Muscle layer of colon (tissue), 2 donors: Measurements from ENCODE around the gene PRDX5.
A peak's percentile ranks its signal among the peaks of the same experiment; 100 is the strongest.

Experiments used
- H3K27ac ChIP-seq: one replicate; pipeline ENCODE4 v1.7.0; 2013; ENCODE audit warnings: low read depth, mild to moderate bottlenecking, low read length, moderate library complexity
- H3K27me3 ChIP-seq, 2 donors: one replicate each; pipeline ENCODE4 v1.7.0; 2013; ENCODE audit warnings: low read length in 2 of 2, mild to moderate bottlenecking in 2 of 2; ENCODE audit not compliant: insufficient read depth in 2 of 2, control insufficient read depth in 1 of 2
- H3K36me3 ChIP-seq: one replicate; pipeline ENCODE4 v1.7.0; 2013; ENCODE audit warnings: mild to moderate bottlenecking, low read length; ENCODE audit not compliant: insufficient read depth
- H3K4me1 ChIP-seq: one replicate; pipeline ENCODE4 v1.7.0; 2013; ENCODE audit warnings: mild to moderate bottlenecking, low read length; ENCODE audit not compliant: insufficient read depth
- H3K4me3 ChIP-seq, 2 donors: one replicate each; pipeline ENCODE4 v1.7.0; 2013; ENCODE audit warnings: low read length in 2 of 2, low read depth in 1 of 2, mild to moderate bottlenecking in 1 of 2, moderate library complexity in 1 of 2
- H3K9ac ChIP-seq: one replicate; pipeline ENCODE4 v1.7.0; 2013; ENCODE audit warnings: low read length
- H3K9me3 ChIP-seq: one replicate; pipeline ENCODE4 v1.7.0; 2013; ENCODE audit warnings: mild to moderate bottlenecking, low read length
- donor health status: abdominal sarcoma.
- donor health status: Adenocarcinoma of cecum.

PRDX5 gene

GRCh38 chr11:64338716-64339115, 20.8 kb downstream of the PRDX5 start:
- Histone ChIP-seq H3K27me3 (no peaks in the 10 kb centered on the region), H3K27ac (no peak overlapping the region), H3K4me3 (no peak overlapping the region), H3K9me3 (no peaks in the 10 kb centered on the region), H3K4me1 (peaks cover 12% of the 10 kb centered on the region), H3K36me3 (no peaks in the 10 kb centered on the region), H3K9ac (no peak overlapping the region)

DNA sequence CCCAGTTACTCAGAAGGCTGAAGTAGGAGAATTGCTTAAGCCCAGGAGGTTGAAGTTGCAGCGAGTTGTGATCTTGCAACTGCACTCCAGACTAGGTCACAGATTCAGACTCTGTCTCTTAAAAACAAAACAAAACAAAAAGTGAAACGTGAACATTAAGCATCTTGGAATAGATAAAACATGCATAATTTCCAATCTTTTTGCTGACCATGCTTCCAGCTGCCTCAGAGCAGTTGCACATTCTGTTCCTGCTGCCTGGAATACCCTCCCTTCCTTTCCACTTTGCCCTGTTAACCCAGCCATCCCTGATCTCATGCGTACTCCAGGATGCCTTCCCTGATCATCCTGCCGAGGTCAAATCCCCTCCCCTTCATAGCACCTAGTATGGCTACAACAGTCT, 21.4 kb downstream of the PRDX5 start:
- no peak overlapping the region for H3K27ac ChIP-seq
- no peak overlapping the region for H3K9ac ChIP-seq
- no peaks in the 10 kb centered on the region for H3K36me3 ChIP-seq
- no peak overlapping the region for H3K4me3 ChIP-seq
- H3K9me3 ChIP-seq = no peaks in the 10 kb centered on the region
- H3K27me3 ChIP-seq = no peaks in the 10 kb centered on the region
- H3K4me1 ChIP-seq = peaks cover 12% of the 10 kb centered on the region

DNA sequence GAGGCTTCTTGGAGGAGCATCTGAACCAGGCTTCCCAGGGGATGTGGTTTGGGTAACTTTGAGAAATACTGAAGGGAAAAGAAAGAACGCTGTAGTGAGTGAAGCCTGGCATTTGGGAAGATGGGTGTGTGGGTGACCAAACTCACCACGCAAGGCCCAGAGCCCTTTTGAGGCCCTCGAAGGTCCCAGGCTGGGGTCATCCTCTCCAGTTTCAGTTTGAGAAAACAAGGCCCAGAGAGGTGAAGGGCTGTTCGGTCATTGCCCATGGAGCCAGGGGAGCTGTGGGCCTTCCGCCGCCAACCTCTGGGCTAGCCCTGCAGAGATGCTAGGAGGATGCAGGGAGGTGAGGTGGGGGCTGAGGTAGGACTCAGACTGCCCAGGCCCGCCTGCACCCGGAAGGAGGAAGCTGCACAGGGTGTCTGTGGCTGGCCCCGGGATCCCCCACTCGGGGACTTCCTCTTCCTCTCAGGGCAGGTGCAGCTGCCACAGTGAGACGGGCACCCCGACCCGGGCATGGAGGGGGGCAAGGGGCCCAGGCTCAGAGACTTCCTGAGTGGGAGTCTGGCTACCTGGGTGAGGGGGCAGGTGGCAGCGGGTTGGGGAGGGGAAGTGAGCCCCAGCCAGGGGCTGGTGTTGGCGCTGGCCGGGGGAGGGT, 22.0 kb downstream of the PRDX5 start, which contains the start of gene CCDC88B:
Gene CCDC88B, plus strand, starts transcription at position 451 of the 655 bp plus-strand sequence. Its CDS starts 63 bp downstream, at position 514.
- Histone ChIP-seq H3K27ac (no peak within 1 kb of the TSS), H3K9me3 (no peaks in the 10 kb centered on the region), H3K4me1 (peaks cover 12% of the 10 kb centered on the region), H3K9ac (no peak within 1 kb of the TSS), H3K36me3 (no peaks in the 10 kb centered on the region), H3K4me3 (no peak within 1 kb of the TSS), H3K27me3 (no peaks in the 10 kb centered on the region)

- Histone ChIP-seq H3K27ac (no peak overlapping the region), H3K36me3 (no peaks in the 10 kb centered on the region), H3K27me3 (no peaks in the 10 kb centered on the region), H3K9ac (no peak overlapping the region), H3K4me3 (no peak overlapping the region), H3K4me1 (peaks cover 12% of the 10 kb centered on the region), H3K9me3 (no peaks in the 10 kb centered on the region)
Observed at GRCh38 chr11:64340671-64341335, 22.9 kb downstream of the PRDX5 start.

DNA sequence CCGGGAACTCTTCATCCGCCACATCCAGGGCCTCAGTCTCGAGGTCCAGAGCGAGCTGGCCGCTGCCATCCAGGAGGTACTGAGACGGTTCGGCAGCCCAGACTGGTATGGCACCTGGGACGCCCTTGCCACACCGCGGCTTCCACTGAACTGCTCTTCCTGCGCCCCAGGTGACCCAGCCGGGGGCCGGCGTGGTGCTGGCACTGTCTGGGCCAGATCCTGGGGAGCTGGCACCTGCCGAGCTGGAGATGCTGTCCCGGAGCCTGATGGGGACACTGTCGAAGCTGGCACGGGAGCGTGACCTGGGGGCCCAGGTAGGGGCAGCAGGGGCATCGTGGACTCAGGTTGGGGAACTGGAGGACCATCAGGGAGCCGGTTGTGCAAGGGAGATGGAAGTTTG, 23.5 kb downstream of the PRDX5 start:
- H3K27me3 ChIP-seq = no peaks in the 10 kb centered on the region
- no peak overlapping the region for H3K27ac ChIP-seq
- no peak overlapping the region for H3K9ac ChIP-seq
- H3K4me3 ChIP-seq = no peak overlapping the region
- H3K9me3 ChIP-seq = no peaks in the 10 kb centered on the region
- H3K36me3 ChIP-seq = no peaks in the 10 kb centered on the region
- H3K4me1 ChIP-seq = peaks cover 12% of the 10 kb centered on the region

GRCh38 chr11:64341851-64342791, 24.2 kb downstream of the PRDX5 start:
- Histone ChIP-seq H3K9me3 (no peaks in the 10 kb centered on the region), H3K27me3 (no peaks in the 10 kb centered on the region), H3K9ac (peak overlapping the region; percentile 49), H3K4me1 (peaks cover 12% of the 10 kb centered on the region), H3K27ac (peak overlapping the region; percentile 72), H3K4me3 (peak overlapping the region; percentile 20 to 38), H3K36me3 (no peaks in the 10 kb centered on the region)

GRCh38 chr11:64342869-64343745, 25.2 kb downstream of the PRDX5 start:
- no peaks in the 10 kb centered on the region for H3K9me3 ChIP-seq
- H3K36me3 ChIP-seq = no peaks in the 10 kb centered on the region
- peaks cover 12% of the 10 kb centered on the region for H3K4me1 ChIP-seq
- H3K27me3 ChIP-seq = no peaks in the 10 kb centered on the region
- H3K9ac ChIP-seq = no peak overlapping the region
- H3K4me3 ChIP-seq = no peak overlapping the region
- H3K27ac ChIP-seq = no peak overlapping the region

DNA sequence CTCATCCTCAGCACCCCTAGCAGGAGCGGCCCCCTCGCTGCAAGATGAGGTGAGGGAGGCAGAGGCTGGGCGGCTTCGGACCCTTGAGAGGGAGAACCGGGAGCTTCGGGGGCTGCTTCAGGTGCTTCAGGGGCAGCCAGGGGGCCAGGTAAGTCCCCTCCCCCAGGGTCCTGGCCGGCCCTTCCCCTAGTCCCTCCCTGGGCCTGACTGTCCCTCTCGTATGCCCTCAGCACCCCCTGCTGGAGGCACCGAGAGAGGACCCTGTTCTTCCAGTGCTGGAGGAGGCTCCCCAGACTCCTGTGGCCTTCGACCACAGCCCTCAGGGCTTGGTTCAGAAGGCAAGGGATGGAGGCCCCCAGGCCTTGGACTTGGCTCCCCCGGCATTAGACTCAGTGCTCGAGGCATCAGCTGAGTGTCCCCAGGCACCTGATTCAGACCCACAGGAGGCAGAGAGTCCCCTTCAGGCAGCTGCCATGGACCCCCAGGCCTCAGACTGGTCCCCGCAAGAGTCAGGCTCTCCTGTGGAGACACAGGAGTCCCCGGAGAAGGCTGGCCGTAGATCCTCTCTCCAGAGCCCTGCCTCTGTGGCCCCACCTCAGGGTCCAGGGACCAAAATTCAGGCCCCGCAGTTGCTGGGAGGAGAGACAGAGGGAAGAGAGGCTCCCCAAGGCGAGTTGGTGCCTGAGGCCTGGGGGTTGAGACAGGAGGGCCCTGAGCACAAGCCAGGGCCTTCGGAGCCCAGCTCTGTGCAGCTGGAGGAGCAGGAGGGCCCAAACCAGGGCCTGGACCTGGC, 26.0 kb downstream of the PRDX5 start:
- H3K27me3 ChIP-seq = no peaks in the 10 kb centered on the region
- no peaks in the 10 kb centered on the region for H3K36me3 ChIP-seq
- H3K4me1 ChIP-seq = peaks cover 12% of the 10 kb centered on the region
- no peak overlapping the region for H3K4me3 ChIP-seq
- H3K27ac ChIP-seq = no peak overlapping the region
- H3K9ac ChIP-seq = no peak overlapping the region
- H3K9me3 ChIP-seq = no peaks in the 10 kb centered on the region

DNA sequence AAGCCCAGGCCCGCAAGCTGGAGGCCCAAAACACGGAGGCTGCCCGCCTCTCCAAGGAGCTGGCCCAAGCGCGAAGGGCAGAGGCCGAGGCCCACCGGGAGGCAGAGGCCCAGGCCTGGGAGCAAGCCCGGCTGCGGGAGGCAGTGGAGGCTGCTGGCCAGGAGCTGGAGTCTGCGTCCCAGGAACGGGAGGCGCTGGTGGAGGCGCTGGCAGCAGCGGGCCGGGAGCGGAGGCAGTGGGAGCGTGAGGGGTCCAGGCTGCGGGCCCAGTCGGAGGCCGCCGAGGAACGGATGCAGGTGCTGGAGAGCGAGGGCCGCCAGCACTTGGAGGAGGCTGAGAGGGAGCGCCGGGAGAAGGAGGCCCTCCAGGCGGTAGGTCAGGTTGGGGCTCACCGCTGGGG, 26.9 kb downstream of the PRDX5 start:
- Histone ChIP-seq H3K9ac (no peak overlapping the region), H3K36me3 (no peaks in the 10 kb centered on the region), H3K27ac (no peak overlapping the region), H3K27me3 (no peaks in the 10 kb centered on the region), H3K4me3 (no peak overlapping the region), H3K4me1 (peaks cover 12% of the 10 kb centered on the region), H3K9me3 (no peaks in the 10 kb centered on the region)

DNA sequence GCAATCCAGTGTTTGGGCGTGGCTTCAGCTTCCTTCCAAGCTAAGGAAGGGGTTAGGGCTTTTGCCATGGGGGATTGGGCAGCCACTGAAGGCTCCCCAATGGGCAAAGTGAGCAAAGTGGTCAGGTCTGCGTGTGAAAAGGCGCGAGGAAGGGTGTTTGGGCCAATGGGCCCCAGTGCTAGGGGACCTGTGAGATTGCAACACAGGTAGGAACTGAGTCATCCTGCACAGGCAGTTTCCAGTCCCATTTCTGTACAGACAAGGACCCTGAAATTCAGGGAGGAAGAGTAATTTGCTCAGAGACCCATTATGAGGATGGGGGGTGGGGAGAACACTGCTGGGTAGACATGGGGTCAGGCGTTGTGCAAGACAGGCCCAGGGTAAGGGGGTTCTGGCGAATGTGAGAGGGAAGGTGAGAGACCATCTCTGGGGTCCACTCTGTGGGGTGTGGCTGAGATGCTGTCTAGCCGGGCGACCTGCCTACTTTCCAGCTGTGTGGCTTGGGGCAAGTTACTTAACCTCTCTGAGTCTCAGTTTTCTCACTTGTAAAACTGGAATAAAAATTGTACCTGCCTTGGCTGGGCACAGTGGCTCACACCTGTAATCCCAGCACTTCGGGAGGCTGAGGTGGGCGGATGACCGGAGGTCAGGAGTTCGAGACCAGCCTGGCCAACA, 29.4 kb downstream of the PRDX5 start:
- peaks cover 5% of the 10 kb centered on the region for H3K4me1 ChIP-seq
- H3K36me3 ChIP-seq = no peaks in the 10 kb centered on the region
- no peak overlapping the region for H3K9ac ChIP-seq
- H3K9me3 ChIP-seq = no peaks in the 10 kb centered on the region
- H3K27me3 ChIP-seq = no peaks in the 10 kb centered on the region
- no peak overlapping the region for H3K4me3 ChIP-seq
- no peak overlapping the region for H3K27ac ChIP-seq
